Endothelial cell of umbilical vein (primary cell): Measurements from ENCODE around the gene BEX3. TPM values are rescaled to one million over a fixed set of nuclear protein-coding genes. Genes with fewer than 3 reads are reported as not detected.

ENCODE experiments used
- BruUV-seq: library from RNA; stranded (reverse); fragments of 400-500 nt; replicated peaks from 2 replicates; lab custom pipeline; 2021; lab: Mats Ljungman, UMichigan
- CTCF ChIA-PET: fragments of 300-600, 350-600 bp; sonication (Branson Sonifier 250); formaldehyde crosslinking; loops from one replicate; lab custom pipeline; 2021; ENCODE audit warnings: antibody characterized with exemption, inconsistent platforms; lab: Charles Lee
- POLR2A ChIA-PET: fragments of 300-600, 350-600 bp; sonication (Branson Sonifier 250); formaldehyde crosslinking; loops from one replicate; lab custom pipeline; 2021; ENCODE audit warnings: antibody characterized with exemption, inconsistent platforms; lab: Charles Lee
- DNase-seq: peaks from one replicate; pipeline ENCODE4 v3.0.0-alpha.2; 2011; ENCODE audit warnings: low read depth, low spot score
- FAIRE-seq: peaks from 2 replicates; lab custom pipeline; 2011; peaks lifted over from hg19 to GRCh38; lab: Jason Lieb, UNC
- H2AFZ ChIP-seq: 2 replicates; pipeline ENCODE4 v1.6.0; 2012; ENCODE audit warnings: low read depth, low read length, control low read depth, inconsistent platforms
- H3K27ac ChIP-seq: 2 replicates; pipeline ENCODE4 v1.5.1; 2011; ENCODE audit warnings: low read depth, mild to moderate bottlenecking, control low read depth, low read length, moderate library complexity; ENCODE audit not compliant: insufficient read depth
- H3K27me3 ChIP-seq, 2 experiments: 2 replicates each; pipeline versions ENCODE4 v1.6.0 to v1.6.1; 2011; ENCODE audit warnings: low read length in 2 of 2, mixed read lengths in 1 of 2; ENCODE audit not compliant: control insufficient read depth in 2 of 2, insufficient read depth in 2 of 2
- H3K36me3 ChIP-seq, 2 experiments: 2 replicates in 1 of 2; 3 replicates in 1 of 2; pipeline ENCODE4 v1.5.1; 2011; ENCODE audit warnings: low read length in 2 of 2, mild to moderate bottlenecking in 1 of 2, moderate library complexity in 1 of 2; ENCODE audit not compliant: control insufficient read depth in 2 of 2, insufficient read depth in 2 of 2; ENCODE audit errors: extremely low read depth in 1 of 2
- H3K4me1 ChIP-seq: 3 replicates; pipeline ENCODE4 v1.5.1; 2011; ENCODE audit warnings: mild to moderate bottlenecking, low read length; ENCODE audit not compliant: control insufficient read depth, insufficient read depth; ENCODE audit errors: extremely low read depth
- H3K4me2 ChIP-seq: 2 replicates; pipeline ENCODE4 v1.6.1; 2011; ENCODE audit warnings: low read length, control low read depth, mixed read lengths; ENCODE audit not compliant: insufficient read depth
- H3K4me3 ChIP-seq, 3 experiments: fragments of 200-600 bp in 1 of 3; sonication (generic), shearing (Covaris generic) in 1 of 3; replicated peaks in 1 of 3; 2 replicates each; pipeline ENCODE4 v1.5.1; 2011 to 2016; ENCODE audit warnings: control low read depth in 3 of 3, low read length in 3 of 3, mild to moderate bottlenecking in 2 of 3, inconsistent platforms in 1 of 3, low read depth in 1 of 3, moderate library complexity in 1 of 3; ENCODE audit not compliant: insufficient read depth in 1 of 3
- H3K79me2 ChIP-seq: 2 replicates; pipeline ENCODE4 v1.6.0; 2012; ENCODE audit warnings: low read length, inconsistent platforms; ENCODE audit not compliant: control insufficient read depth, insufficient read depth
- H3K9ac ChIP-seq: replicated peaks from 2 replicates; pipeline ENCODE3; 2011; ENCODE audit warnings: low read length, control low read depth; ENCODE audit not compliant: insufficient read depth; ENCODE audit errors: extremely low read depth
- H3K9me1 ChIP-seq: replicated peaks from 3 replicates; pipeline ENCODE4 v1.6.0; 2011; ENCODE audit warnings: mild to moderate bottlenecking, low read length; ENCODE audit not compliant: control insufficient read depth, insufficient read depth; ENCODE audit errors: extremely low read depth
- H3K9me3 ChIP-seq: replicated peaks from 2 replicates; pipeline ENCODE4 v1.5.1; 2012; ENCODE audit warnings: low read length, inconsistent platforms; ENCODE audit not compliant: control insufficient read depth, insufficient read depth
- H4K20me1 ChIP-seq: replicated peaks from 2 replicates; pipeline ENCODE3; 2011; ENCODE audit warnings: mild to moderate bottlenecking, low read length; ENCODE audit not compliant: control insufficient read depth, insufficient read depth; ENCODE audit errors: extremely low read depth
- EZH2 ChIP-seq: IDR thresholded peaks from 2 replicates; pipeline ENCODE4 v1.6.1; 2012; ENCODE audit warnings: borderline replicate concordance, low read depth, mild to moderate bottlenecking, moderate library complexity, low read length, inconsistent platforms; ENCODE audit not compliant: severe bottlenecking
- FOS ChIP-seq: IDR thresholded peaks from 2 replicates; pipeline ENCODE4 v1.6.1; 2011; ENCODE audit warnings: mild to moderate bottlenecking, low read length, moderate library complexity, borderline replicate concordance; ENCODE audit not compliant: insufficient read depth
- GATA2 ChIP-seq: IDR thresholded peaks from 2 replicates; pipeline ENCODE4 v1.7.0; 2011; ENCODE audit warnings: low read depth, mild to moderate bottlenecking, moderate library complexity, mixed read lengths, low read length; ENCODE audit not compliant: insufficient read length, insufficient read depth
- JUN ChIP-seq: IDR thresholded peaks from 2 replicates; pipeline ENCODE4 v1.6.1; 2011; ENCODE audit warnings: borderline replicate concordance, low read depth; ENCODE audit not compliant: insufficient read length, insufficient read depth
- MYC ChIP-seq: IDR thresholded peaks from one replicate; pipeline ENCODE4 v1.6.1; 2011; ENCODE audit warnings: mild to moderate bottlenecking, low read depth, low read length
- POLR2A ChIP-seq: IDR thresholded peaks from 2 replicates; pipeline ENCODE4 v1.6.1; 2012; ENCODE audit warnings: low read depth, mild to moderate bottlenecking, control low read depth, low read length
- POLR2AphosphoS5 ChIP-seq: IDR thresholded peaks from 2 replicates; pipeline ENCODE4 v1.6.1; 2012; ENCODE audit warnings: low read depth, mild to moderate bottlenecking, control low read depth, low read length, moderate library complexity; ENCODE audit not compliant: insufficient read depth
- dilution Hi-C: fragments of 300-500 bp; cut with MboI; formaldehyde crosslinking; loops from one replicate; pipeline ENCODE4 v1.15.0; 2019; ENCODE audit warnings: low sequenced_read_pairs; ENCODE audit not compliant: extremely low pct_ligation_motif_present
- intact Hi-C: fragments of 100-400 bp; cut with micrococcal nuclease; formaldehyde crosslinking; loops from one replicate; pipeline ENCODE4 v1.10.0; 2022
- polyA plus RNA-seq, 4 experiments: library from polyadenylated mRNA; depleted of rRNA in 3 of 4; stranded (reverse) in 3 of 4; unstranded in 1 of 4; fragments of >200 nt; gene quantifications; 2 replicates each; pipeline versions ENCODE4 v1.2.1 to v1.2.3, GENCODE V29; 2011 to 2012; ENCODE audit warnings: missing spikeins in 1 of 4
- total RNA-seq: library from RNA; stranded (reverse); gene quantifications from 2 replicates; pipeline ENCODE4 v1.2.3, GENCODE V29; 2021
- TF ChIP-seq, protein P1 (sequence below): IDR thresholded peaks from 2 replicates; pipeline ENCODE4 v1.6.1; 2011; ENCODE audit not compliant: insufficient read depth, insufficient read length
- TF ChIP-seq, protein P2 (sequence below), 2 donors: IDR thresholded peaks; 1 replicate in 1 of 2; 2 replicates in 1 of 2; pipeline ENCODE4 v1.5.1; 2011; ENCODE audit warnings: low read length in 2 of 2, mild to moderate bottlenecking in 2 of 2, moderate library complexity in 2 of 2, control low read depth in 1 of 2, inconsistent platforms in 1 of 2, low read depth in 1 of 2; ENCODE audit not compliant: insufficient read depth in 1 of 2; ENCODE audit errors: extremely low read depth in 1 of 2

BEX3 gene
- total and polyA plus RNA-seq, 2 donors (not counting 3 experiments of a cell fraction or from before 2014, with no cell fraction given) = 227 to 332 TPM

DNA sequence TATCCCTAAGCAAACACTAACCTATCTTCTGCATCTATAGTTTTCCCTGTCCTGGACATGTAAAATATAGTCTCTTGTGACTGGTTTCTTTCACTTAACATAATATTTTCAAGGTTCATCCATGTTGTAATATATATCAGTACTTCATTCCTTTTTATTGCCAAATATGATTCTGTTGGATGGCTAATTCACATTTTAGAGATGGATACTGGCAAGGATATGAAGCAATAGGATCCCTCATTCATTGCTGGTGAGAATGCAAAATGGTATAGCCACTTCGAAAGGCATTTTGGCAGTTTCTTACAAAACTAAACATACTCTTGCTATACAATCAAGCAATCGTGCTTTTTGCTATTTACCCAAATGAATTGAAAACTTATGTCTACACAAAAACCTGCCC, 13.3 kb upstream of the BEX3 start:
- BruUV-seq = no TSS peak
- Histone ChIP-seq H3K9me1 (no peaks in the 10 kb centered on the region), H3K9ac (no peak overlapping the region), H3K4me3 (no peak overlapping the region), H3K79me2 (no peaks in the 10 kb centered on the region), H2AFZ (peak overlapping the region; percentile 16), H4K20me1 (no peaks in the 10 kb centered on the region), H3K36me3 (no peaks in the 10 kb centered on the region), H3K4me1 (peaks cover 26% of the 10 kb centered on the region), H3K27ac (no peak overlapping the region), H3K4me2 (no peak overlapping the region), H3K27me3 (no peaks in the 10 kb centered on the region), H3K9me3 (no peaks in the 10 kb centered on the region)
- intact Hi-C loops = no loop called here
- no peak for DNase-seq
- FAIRE-seq = peak; percentile 64
- dilution Hi-C loops = no loop called here
- ChIA-PET CTCF (no interaction called here), POLR2A (no interaction called here)
- TF ChIP-seq POLR2AphosphoS5 (no peak), EZH2 (no peak), JUN (no peak), GATA2 (no peak), FOS (no peak)
- TF ChIP-seq, protein P1, sequence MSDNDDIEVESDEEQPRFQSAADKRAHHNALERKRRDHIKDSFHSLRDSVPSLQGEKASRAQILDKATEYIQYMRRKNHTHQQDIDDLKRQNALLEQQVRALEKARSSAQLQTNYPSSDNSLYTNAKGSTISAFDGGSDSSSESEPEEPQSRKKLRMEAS = no peak

DNA sequence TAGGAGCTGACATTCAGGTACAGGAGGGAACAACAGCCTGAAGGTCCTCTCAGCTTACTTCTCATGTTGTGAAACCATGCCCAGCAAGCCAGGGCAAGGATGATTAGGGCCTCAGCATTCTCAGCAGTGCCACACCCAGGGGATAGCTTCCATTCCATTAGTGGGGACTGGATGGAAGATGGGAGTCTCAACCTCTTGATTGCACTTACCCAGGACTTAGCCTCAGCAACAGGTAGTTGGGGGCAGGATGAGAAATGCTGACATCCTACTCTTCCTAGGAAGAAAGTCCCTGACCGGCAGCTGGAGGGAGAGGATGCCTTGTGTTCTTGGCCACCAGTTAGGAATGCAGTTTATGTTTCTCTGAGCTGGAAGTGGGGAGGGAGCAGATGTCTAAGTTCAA, 8.8 kb upstream of the BEX3 start:
- H3K4me1 ChIP-seq = peaks cover 4% of the 10 kb centered on the region
- H3K9me3 ChIP-seq = no peaks in the 10 kb centered on the region
- H3K79me2 ChIP-seq = no peaks in the 10 kb centered on the region
- no peak overlapping the region for H3K9ac ChIP-seq
- no peak for FAIRE-seq
- H3K4me2 ChIP-seq = no peak overlapping the region
- TF ChIP-seq POLR2A (no peak), GATA2 (no peak), MYC (no peak), EZH2 (no peak), POLR2AphosphoS5 (no peak), JUN (no peak), FOS (no peak)
- TF ChIP-seq, protein P1 = no peak
- TF ChIP-seq, protein P2, sequence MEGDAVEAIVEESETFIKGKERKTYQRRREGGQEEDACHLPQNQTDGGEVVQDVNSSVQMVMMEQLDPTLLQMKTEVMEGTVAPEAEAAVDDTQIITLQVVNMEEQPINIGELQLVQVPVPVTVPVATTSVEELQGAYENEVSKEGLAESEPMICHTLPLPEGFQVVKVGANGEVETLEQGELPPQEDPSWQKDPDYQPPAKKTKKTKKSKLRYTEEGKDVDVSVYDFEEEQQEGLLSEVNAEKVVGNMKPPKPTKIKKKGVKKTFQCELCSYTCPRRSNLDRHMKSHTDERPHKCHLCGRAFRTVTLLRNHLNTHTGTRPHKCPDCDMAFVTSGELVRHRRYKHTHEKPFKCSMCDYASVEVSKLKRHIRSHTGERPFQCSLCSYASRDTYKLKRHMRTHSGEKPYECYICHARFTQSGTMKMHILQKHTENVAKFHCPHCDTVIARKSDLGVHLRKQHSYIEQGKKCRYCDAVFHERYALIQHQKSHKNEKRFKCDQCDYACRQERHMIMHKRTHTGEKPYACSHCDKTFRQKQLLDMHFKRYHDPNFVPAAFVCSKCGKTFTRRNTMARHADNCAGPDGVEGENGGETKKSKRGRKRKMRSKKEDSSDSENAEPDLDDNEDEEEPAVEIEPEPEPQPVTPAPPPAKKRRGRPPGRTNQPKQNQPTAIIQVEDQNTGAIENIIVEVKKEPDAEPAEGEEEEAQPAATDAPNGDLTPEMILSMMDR (IDR thresholded peaks at IDR 0.05; ENCODE audit: extremely low read depth in 1 of 2, insufficient read depth in 1 of 2, low read depth in 1 of 2, low read length in 2 of 2) = no peak
- intact Hi-C loops (no loop called here), dilution Hi-C loops (no loop called here)
- no peak overlapping the region for H2AFZ ChIP-seq
- BruUV-seq = no TSS peak
- H3K9me1 ChIP-seq = no peaks in the 10 kb centered on the region
- CTCF ChIA-PET = no interaction called here
- H3K27me3 ChIP-seq = no peaks in the 10 kb centered on the region
- no peak for DNase-seq
- no peak overlapping the region for H3K27ac ChIP-seq
- POLR2A ChIA-PET = no interaction called here
- no peak overlapping the region for H3K4me3 ChIP-seq
- no peaks in the 10 kb centered on the region for H4K20me1 ChIP-seq
- no peaks in the 10 kb centered on the region for H3K36me3 ChIP-seq
